Hematopoietic multipotent progenitor cell treated with erythropoietin and hydrocortisone succinate and interleukin-3 and kit ligand, for 6 days (in vitro differentiated cells): ENCODE measurements around the gene CYRIA.
A peak's percentile ranks its signal among the peaks of the same experiment; 100 is the strongest.

ENCODE experiments used
- DNase-seq: peaks from one replicate; pipeline ENCODE4 v3.0.0-alpha.2; 2015

CYRIA gene

GRCh38 chr2:16665748-16666448 lies at the start of gene CYRIA:
Gene CYRIA (minus strand): TSS chr2:16665834. CDS start chr2:16588119, 77,715 bp downstream.
- peak; percentile 71 for DNase-seq

GRCh38 chr2:16713011-16713423 lies 47.4 kb upstream of the CYRIA start:
- DNase-seq, result no peak

GRCh38 chr2:16709769-16710168 lies 44.1 kb upstream of the CYRIA start:
- DNase-seq, result peak; percentile 62

- DNase-seq, result no peak
Measured at GRCh38 chr2:16708173-16708572, 42.5 kb upstream of the CYRIA start.

DNA sequence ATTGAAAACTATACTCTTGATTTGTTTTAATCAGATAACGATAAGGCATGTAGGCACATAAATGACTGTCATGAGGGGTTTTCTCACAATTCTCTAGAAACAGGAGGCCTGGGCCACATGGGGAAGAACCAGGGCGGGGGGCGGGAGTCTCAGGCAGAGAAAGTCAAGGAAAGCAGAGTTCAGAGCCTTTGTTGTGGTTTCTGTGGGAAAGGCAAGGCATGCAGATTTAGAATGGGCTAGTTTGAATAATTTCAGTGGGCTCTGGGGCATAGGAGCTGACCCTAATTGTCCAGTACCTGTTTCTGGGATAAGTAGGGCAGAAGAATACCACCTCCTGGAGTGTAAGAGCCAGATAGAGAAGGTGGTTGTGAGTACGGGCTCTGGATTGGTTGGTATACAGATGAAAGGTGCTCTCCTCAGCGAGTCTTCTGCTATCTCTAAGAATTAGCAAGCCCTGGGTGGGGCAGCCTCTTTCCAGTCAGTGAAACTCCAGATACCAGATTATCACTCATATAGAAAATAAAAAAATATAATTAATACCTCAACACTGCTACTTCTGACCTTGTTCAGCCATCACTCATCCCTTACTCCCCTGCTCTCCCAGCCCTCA lies 41.5 kb upstream of the CYRIA start:
- DNase-seq, result no peak

DNA sequence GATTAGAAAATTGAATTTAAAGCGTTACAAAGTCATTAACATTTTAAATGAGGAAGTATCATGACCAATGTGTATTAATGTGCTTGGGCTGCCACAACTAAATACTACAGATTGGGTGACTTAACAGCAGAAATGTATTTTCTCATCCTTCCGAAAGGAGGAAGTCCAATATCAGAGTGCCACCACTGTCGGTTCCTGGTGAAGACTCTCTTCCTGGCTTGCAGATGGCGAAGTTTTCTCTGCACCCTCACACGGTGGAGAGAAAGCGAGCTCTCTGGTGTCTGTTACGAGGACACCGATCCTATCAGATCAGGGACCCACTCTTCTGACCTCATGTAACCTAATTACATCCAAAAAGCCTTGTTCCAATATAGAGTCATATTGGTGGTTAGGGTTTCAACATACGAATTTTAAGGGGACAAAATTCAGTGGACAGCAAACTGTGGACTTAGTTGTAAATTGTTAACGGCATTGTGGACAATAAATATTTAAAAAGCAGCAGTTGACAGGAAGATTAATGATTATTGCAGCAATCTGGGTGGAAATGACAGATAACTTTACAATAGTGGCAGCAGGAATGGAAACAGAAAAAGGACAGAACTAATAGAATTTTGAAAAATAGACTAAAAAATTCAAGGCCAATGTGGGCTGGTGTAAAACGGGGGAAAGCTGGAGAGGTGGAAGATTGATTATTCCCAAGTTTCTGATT lies 35.1 kb upstream of the CYRIA start:
- DNase-seq, result no peak

DNA sequence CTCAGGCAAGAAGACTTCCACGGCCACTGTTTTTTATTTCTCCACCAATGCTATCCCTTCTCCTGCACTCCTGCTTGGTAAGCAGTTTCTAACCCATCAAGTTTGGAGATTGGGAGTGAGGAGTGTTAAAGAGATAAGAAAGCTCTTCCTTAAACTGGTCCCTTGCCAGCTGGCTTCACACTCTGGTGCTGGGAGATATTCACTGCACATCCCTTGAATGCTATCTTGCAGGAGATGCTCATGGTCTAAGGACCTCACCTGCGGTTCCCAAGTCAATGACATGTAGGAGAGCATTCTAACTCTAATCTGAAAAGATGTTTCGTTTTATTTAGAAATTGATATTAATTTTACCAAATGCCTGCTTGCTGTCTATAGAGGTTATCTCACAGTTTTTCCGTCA lies 28.2 kb upstream of the CYRIA start:
- DNase-seq, result no peak

DNA sequence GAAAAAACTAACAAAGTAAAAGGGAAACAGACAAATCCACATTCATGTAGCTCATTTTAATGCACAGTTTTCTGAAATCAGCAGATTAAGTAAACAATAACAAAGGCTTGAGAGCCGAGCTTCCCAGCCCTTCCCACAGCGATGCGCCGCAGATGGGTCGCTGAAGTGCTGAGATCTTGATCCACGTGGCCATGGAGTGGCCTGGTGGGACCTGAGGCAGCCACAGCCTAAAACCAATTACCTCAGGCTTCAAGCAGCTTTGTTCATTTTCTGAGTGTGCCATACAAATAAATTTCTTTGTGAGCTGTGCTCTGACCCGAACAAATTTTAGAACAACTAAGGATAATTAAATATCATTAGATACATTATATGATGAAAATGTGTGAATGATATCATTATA lies 25.6 kb upstream of the CYRIA start:
- no peak for DNase-seq

DNA sequence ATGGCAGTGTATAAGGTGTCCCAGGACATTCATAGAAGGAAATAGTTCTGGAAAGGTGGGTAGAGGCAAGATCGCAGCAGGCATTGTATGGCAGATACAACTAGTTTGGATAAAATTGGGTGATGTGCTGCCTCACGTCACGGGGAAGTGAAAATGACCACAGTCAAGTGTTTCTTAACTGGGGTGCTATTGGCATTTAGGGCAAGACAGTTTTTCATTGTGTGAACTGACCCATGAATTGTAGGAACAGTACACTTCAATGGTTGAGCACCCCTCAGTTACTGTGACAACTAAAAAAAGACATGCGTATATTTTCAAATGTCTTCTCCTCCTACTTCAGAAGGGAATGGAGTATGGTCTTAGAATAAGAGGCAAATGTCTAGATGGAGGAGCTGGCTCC lies 22.3 kb upstream of the CYRIA start:
- no peak for DNase-seq

DNA sequence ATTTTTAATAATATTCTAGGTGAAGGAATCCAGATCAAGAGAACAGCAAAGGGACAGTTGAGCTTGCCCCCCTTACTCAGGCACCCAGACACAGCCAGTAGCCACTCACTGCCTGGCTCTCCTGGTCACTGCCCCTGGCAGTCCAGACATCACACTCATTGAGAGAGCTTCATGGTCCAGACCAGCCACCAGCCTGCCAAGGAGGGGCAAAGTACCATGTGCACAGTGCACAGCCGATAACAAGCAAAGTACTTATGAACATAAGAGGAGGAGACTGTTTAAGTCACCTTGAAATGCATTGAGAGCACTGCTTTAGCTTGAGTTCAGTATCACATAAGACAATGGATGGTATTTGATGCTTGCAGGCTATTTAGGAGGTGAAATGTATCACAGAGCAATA lies 21.6 kb upstream of the CYRIA start:
- DNase-seq, result no peak

DNA sequence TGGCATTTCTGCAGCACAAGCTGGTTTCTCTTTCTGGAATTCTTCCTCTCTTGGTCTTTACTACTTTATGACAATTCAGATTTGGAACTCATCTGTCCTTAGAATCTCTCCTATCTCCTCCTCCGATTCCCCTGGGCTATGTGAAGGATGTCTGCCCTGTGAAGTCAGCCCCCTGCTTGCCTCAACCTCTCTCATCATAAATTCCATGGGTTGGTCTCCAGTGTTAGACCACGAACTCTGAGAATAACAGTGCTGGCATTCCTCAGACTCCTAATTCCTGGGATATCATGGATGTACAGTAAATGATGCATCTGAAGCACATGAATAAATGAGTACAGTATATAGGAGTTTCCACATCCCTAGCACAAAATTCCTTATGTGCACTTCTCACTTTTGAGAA lies 21.0 kb upstream of the CYRIA start:
- DNase-seq, result no peak

GRCh38 chr2:16685340-16685715 lies 19.7 kb upstream of the CYRIA start:
- no peak for DNase-seq

DNA sequence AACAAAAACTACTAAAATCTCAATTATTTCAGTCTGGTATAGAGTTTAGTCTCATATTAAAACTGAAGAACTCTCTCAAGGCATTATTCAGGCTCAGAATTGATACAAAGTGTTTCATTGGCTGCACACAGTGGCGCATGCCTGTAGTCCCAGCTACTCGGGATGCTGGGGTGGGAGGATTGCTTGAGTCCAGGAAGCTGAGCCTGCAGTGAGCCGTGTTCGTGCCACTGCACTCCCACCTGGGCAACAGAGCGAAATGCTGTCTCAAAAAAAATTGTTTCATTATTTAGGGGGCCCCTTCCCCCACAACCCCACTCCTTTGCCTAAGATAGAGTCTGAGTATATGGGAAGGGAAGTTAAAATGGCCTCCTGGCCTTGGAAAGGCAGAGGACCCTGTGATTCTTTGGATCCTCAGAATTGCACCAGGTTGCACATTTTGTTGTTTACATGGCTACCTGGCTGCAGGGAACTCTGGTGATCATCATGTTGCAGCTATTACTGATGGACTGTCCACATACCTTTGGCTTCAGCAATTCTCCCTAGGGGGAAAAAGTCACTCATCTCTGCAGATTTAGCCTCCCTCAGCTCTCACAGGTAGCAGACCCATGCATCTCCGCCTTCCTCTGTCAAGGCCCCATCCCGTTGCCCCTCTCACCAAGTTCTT lies 19.2 kb upstream of the CYRIA start:
- DNase-seq, result no peak

GRCh38 chr2:16683576-16683975 lies 17.9 kb upstream of the CYRIA start:
- no peak for DNase-seq

- DNase-seq, result no peak
Measured at GRCh38 chr2:16682431-16683118, 16.9 kb upstream of the CYRIA start.

- DNase-seq, result no peak
Measured at GRCh38 chr2:16680781-16681180, 15.1 kb upstream of the CYRIA start.

- no peak for DNase-seq
Measured at GRCh38 chr2:16680304-16680703, 14.7 kb upstream of the CYRIA start.

DNA sequence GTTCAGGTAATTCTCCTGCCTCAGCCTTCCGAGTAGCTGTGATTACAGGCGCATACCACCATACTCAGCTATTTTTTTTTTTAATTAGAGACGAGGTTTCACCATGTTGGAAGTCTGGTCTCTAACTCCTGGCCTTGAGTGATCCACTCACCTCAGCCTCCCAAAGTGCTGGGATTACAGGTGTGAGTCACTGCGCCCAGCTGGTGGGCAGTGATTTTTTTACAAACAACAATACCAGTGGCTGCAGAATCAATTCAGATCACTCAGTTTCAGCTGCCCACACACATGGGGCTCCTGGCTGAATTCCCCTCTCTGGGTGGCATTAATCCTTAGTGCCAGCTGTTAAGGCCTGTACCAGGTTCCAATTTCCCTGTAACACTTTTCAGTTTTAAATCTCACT lies 13.3 kb upstream of the CYRIA start:
- DNase-seq, result no peak

- no peak for DNase-seq
Measured at GRCh38 chr2:16677875-16678274, 12.2 kb upstream of the CYRIA start.

DNA sequence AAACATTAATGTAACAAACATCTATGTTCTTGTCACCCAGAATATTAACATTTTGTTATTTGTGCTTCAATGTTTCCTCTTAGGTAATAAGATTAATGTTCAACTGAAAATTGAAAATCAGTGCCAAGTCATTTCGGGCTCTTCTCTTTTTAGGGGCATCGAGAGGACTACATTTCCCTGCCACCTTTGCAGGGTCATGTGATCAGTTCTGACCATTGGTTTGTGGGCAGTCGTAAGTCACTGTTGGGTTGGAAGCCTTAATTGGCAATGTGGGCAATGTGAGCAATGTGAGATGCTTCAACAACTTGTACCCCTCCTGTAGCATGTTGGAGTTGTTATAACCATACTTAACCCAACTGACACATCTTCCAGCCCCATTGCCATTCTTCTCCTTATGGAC lies 10.1 kb upstream of the CYRIA start:
- no peak for DNase-seq

DNA sequence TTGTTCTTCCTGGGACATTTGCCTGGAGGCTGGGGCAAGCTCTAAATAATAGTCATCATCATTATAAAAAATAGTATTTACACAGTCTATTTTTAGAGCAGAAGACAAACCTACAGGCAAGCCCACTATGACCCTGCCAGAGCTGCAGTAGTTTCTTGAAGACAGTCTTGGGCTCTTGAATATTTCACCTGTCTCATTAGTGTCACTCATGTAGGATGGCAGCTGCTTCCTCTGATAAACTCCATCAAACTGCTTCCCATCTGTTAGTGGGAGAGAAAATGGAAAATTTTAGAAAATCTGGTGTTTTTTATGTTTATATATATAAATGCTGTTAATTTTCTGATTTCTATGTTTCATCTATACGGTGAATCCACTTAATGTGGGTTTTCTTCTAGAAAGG lies 8.5 kb upstream of the CYRIA start:
- no peak for DNase-seq

GRCh38 chr2:16671760-16672159 lies 6.1 kb upstream of the CYRIA start:
- DNase-seq, result peak; percentile 46

DNA sequence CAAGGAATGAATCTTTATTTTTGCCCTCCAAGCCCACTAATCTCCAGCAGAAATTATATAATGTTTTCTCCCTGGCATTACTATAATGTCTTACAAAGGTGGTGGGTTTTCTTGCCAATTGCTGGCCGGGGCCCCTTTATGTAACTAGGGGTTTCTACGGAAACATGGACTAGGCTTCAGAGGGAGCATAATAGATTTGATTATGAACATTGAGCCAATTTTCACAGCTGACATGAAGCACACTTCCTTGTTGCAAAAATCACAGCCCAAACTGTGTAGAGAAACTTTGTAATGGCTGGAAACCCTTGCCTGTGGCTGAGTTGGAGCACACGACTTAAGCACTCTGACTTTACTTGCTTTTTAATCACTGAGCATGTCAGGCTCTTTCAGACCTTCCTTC lies 3.8 kb upstream of the CYRIA start:
- DNase-seq, result no peak
